Right atrium auricular region (tissue), 2 donors: Measurements from ENCODE around the gene PHACTR1. TPM values are rescaled to one million over a fixed set of nuclear protein-coding genes. Genes with fewer than 3 reads are reported as not detected.

Experiments
- DNase-seq: peaks from one replicate; pipeline ENCODE4 v3.0.0-alpha.2; 2019; ENCODE audit warnings: low spot score
- H3K27ac ChIP-seq, 2 donors: fragments of 200-600 bp; sonication (generic); 1 replicate in 1 of 2; 2 replicates in 1 of 2; pipeline ENCODE4 v1.5.1; 2016 to 2019
- H3K27me3 ChIP-seq, 2 donors: fragments of 200-600 bp; sonication (generic); one replicate each; pipeline versions ENCODE4 v1.5.1 to v1.6.0; 2017 to 2019
- H3K36me3 ChIP-seq: fragments of 200-600 bp; sonication (generic); one replicate; pipeline ENCODE4 v1.5.1; 2016
- H3K4me1 ChIP-seq, 2 donors: fragments of 200-600 bp; sonication (generic); one replicate each; pipeline versions ENCODE4 v1.5.1 to v1.6.0; 2017 to 2019
- H3K4me3 ChIP-seq, 2 donors: fragments of 200-600 bp; sonication (generic); 1 replicate in 1 of 2; 2 replicates in 1 of 2; pipeline ENCODE4 v1.5.1; 2017 to 2019; ENCODE audit warnings: mild to moderate bottlenecking in 1 of 2, moderate library complexity in 1 of 2
- H3K9me3 ChIP-seq, 2 donors: fragments of 200-600 bp; sonication (generic); one replicate each; pipeline ENCODE4 v1.5.1; 2019
- CTCF ChIP-seq, 2 donors: fragments of 200-600 bp; sonication (generic); IDR thresholded peaks; one replicate each; pipeline ENCODE4 v1.5.1; 2019; ENCODE audit warnings: antibody characterized with exemption in 2 of 2
- total RNA-seq, 2 donors: library from RNA; depleted of rRNA; stranded (reverse); fragments of >200 nt; gene quantifications; one replicate each; pipeline ENCODE4 v1.1.0, GENCODE V29; 2016

Gene PHACTR1
- total RNA-seq, 2 donors from 2014 or later, result 19.1 to 46.0 TPM

GRCh38 chr6:12886961-12887775 is 170.6 kb downstream of the PHACTR1 start:
- H3K4me1 ChIP-seq, result no peaks in the 10 kb centered on the region
- H3K9me3 ChIP-seq, result peaks cover 0 to 9% of the 10 kb centered on the region in 2 donors
- no peak overlapping the region for H3K4me3 ChIP-seq
- no peaks in the 10 kb centered on the region for H3K27me3 ChIP-seq
- no peak for DNase-seq
- no peak overlapping the region for H3K27ac ChIP-seq
- no peak for TF ChIP-seq CTCF (IDR thresholded peaks at IDR 0.05)
- H3K36me3 ChIP-seq, result no peaks in the 10 kb centered on the region

GRCh38 chr6:12890171-12890790 is 173.7 kb downstream of the PHACTR1 start:
- Histone ChIP-seq H3K27ac (no peak overlapping the region), H3K4me1 (no peaks in the 10 kb centered on the region), H3K36me3 (no peaks in the 10 kb centered on the region), H3K9me3 (peaks cover 0 to 9% of the 10 kb centered on the region in 2 donors), H3K4me3 (no peak overlapping the region), H3K27me3 (no peaks in the 10 kb centered on the region)
- no peak for DNase-seq
- peak in 1 of 2 donors; percentile 32 for TF ChIP-seq CTCF (IDR thresholded peaks at IDR 0.05)

- Histone ChIP-seq H3K27me3 (no peaks in the 10 kb centered on the region), H3K36me3 (no peaks in the 10 kb centered on the region), H3K4me1 (no peaks in the 10 kb centered on the region), H3K9me3 (peaks cover 0 to 9% of the 10 kb centered on the region in 2 donors), H3K27ac (no peak overlapping the region), H3K4me3 (no peak overlapping the region)
- no peak for DNase-seq
- no peak for TF ChIP-seq CTCF (IDR thresholded peaks at IDR 0.05)
These were observed 175.0 kb downstream of the PHACTR1 start for GRCh38 chr6:12891595-12891994.

GRCh38 chr6:12892151-12892550 is 175.6 kb downstream of the PHACTR1 start:
- no peak for TF ChIP-seq CTCF (IDR thresholded peaks at IDR 0.05)
- Histone ChIP-seq H3K27me3 (no peaks in the 10 kb centered on the region), H3K4me1 (no peaks in the 10 kb centered on the region), H3K4me3 (no peak overlapping the region), H3K9me3 (peaks cover 0 to 9% of the 10 kb centered on the region in 2 donors), H3K27ac (no peak overlapping the region), H3K36me3 (no peaks in the 10 kb centered on the region)
- DNase-seq, result no peak

GRCh38 chr6:12893036-12893435 is 176.5 kb downstream of the PHACTR1 start:
- Histone ChIP-seq H3K9me3 (peaks cover 0 to 9% of the 10 kb centered on the region in 2 donors), H3K4me3 (no peak overlapping the region), H3K27ac (no peak overlapping the region), H3K4me1 (no peaks in the 10 kb centered on the region), H3K27me3 (no peaks in the 10 kb centered on the region), H3K36me3 (no peaks in the 10 kb centered on the region)
- DNase-seq, result no peak
- TF ChIP-seq CTCF (IDR thresholded peaks at IDR 0.05), result no peak
